Measurements from ENCODE around the gene PSMB2. TPM values are rescaled to one million over a fixed set of nuclear protein-coding genes. Genes with fewer than 3 reads are reported as not detected.

Gene PSMB2
- total RNA-seq, 1 donor from 2014 or later, result 98.6 TPM

- Mint-ChIP-seq H3K9me3 (ENCODE audit: unreplicated experiment) (no peaks in the 10 kb centered on the region), H3K36me3 (ENCODE audit: low read depth, unreplicated experiment) (peaks cover 7% of the 10 kb centered on the region), H3K4me3 (ENCODE audit: unreplicated experiment) (peak overlapping the region; percentile 92), H3K27me3 (ENCODE audit: low read depth, unreplicated experiment) (no peaks in the 10 kb centered on the region), H3K4me1 (ENCODE audit: low read depth, unreplicated experiment) (peaks cover 26% of the 10 kb centered on the region), H3K27ac (ENCODE audit: unreplicated experiment) (peak overlapping the region; percentile 95)
- Histone ChIP-seq H3K4me2 (ENCODE audit: low read length) (peak overlapping the region; percentile 88), H3K27me3 (ENCODE audit: insufficient read depth, low read length) (no peaks in the 10 kb centered on the region), H3K4me3 (ENCODE audit: insufficient read depth, low read depth, low read length) (peak overlapping the region; percentile 85), H4K20me1 (ENCODE audit: insufficient read depth, low read length) (peaks cover 78% of the 10 kb centered on the region), H3K36me3 (ENCODE audit: insufficient read depth, low read length) (peaks cover 8% of the 10 kb centered on the region), H3K9ac (ENCODE audit: low read length) (peak overlapping the region; percentile 91), H3K9me3 (ENCODE audit: insufficient read depth, low read depth, low read length) (no peaks in the 10 kb centered on the region), H3K27ac (ENCODE audit: low read depth, low read length) (peak overlapping the region; percentile 95), H3K79me2 (ENCODE audit: insufficient read depth, low read length) (peaks cover 72% of the 10 kb centered on the region), H2AFZ (ENCODE audit: low read depth, low read length) (peak overlapping the region; percentile 5), H3K4me1 (ENCODE audit: insufficient read depth, low read length) (peaks cover 36% of the 10 kb centered on the region)
- DNase-seq (ENCODE audit: low read depth), result no peak
- no peak for FAIRE-seq
- TF ChIP-seq EZH2 (IDR thresholded peaks at IDR 0.05; ENCODE audit: insufficient read depth, low read length) (no peak), CTCF (IDR thresholded peaks at IDR 0.05; ENCODE audit: insufficient read depth, low read depth, low read length) (no peak)
Observed at GRCh38 chr1:35558374-35559316, 82.7 kb downstream of the PSMB2 start.

GRCh38 chr1:35557611-35558373 lies 83.5 kb downstream of the PSMB2 start, which contains the start of gene NCDN:
Gene NCDN (plus strand): TSS chr1:35557799. CDS start chr1:35558191, 392 bp downstream.
- H3K27me3 ChIP-seq (ENCODE audit: insufficient read depth, low read length), result no peaks in the 10 kb centered on the region
- H3K9ac ChIP-seq (ENCODE audit: low read length), result peak within 1 kb of the TSS; percentile 91
- H3K9me3 ChIP-seq (ENCODE audit: insufficient read depth, low read depth, low read length), result no peaks in the 10 kb centered on the region
- DNase-seq (ENCODE audit: low read depth), result peak; percentile 95
- peak; percentile 43 for FAIRE-seq
- H3K36me3 ChIP-seq (ENCODE audit: insufficient read depth, low read length), result peaks cover 4% of the 10 kb centered on the region
- H3K27me3 Mint-ChIP-seq (ENCODE audit: low read depth, unreplicated experiment), result no peaks in the 10 kb centered on the region
- peaks cover 7% of the 10 kb centered on the region for H3K36me3 Mint-ChIP-seq (ENCODE audit: low read depth, unreplicated experiment)
- peak within 1 kb of the TSS; percentile 95 for H3K27ac Mint-ChIP-seq (ENCODE audit: unreplicated experiment)
- peaks cover 36% of the 10 kb centered on the region for H3K4me1 ChIP-seq (ENCODE audit: insufficient read depth, low read length)
- H3K4me3 ChIP-seq (ENCODE audit: insufficient read depth, low read depth, low read length), result peak within 1 kb of the TSS; percentile 85
- H3K9me3 Mint-ChIP-seq (ENCODE audit: unreplicated experiment), result no peaks in the 10 kb centered on the region
- H3K27ac ChIP-seq (ENCODE audit: low read depth, low read length), result peak within 1 kb of the TSS; percentile 95
- peak within 1 kb of the TSS; percentile 92 for H3K4me3 Mint-ChIP-seq (ENCODE audit: unreplicated experiment)
- H4K20me1 ChIP-seq (ENCODE audit: insufficient read depth, low read length), result peaks cover 70% of the 10 kb centered on the region
- peaks cover 26% of the 10 kb centered on the region for H3K4me1 Mint-ChIP-seq (ENCODE audit: low read depth, unreplicated experiment)
- peak within 1 kb of the TSS; percentile 88 for H3K4me2 ChIP-seq (ENCODE audit: low read length)
- peak within 1 kb of the TSS; percentile 98 for H2AFZ ChIP-seq (ENCODE audit: low read depth, low read length)
- TF ChIP-seq EZH2 (IDR thresholded peaks at IDR 0.05; ENCODE audit: insufficient read depth, low read length), result no peak
- TF ChIP-seq CTCF (IDR thresholded peaks at IDR 0.05; ENCODE audit: insufficient read depth, low read depth, low read length), result no peak
- peaks cover 72% of the 10 kb centered on the region for H3K79me2 ChIP-seq (ENCODE audit: insufficient read depth, low read length)

Data from astrocyte (in vitro differentiated cells and primary cell).